Measurements from ENCODE around the gene IL17RE. TPM values are rescaled to one million over a fixed set of nuclear protein-coding genes. Genes with fewer than 3 reads are reported as not detected.

Gene IL17RE
- total RNA-seq, 1 experiment from 2014 or later: not detected

Other genes with a start within 250 kb of the IL17RE start
- gene CPNE9, start 199.0 kb upstream of the IL17RE start, total RNA-seq (2014; rRNA removed; shearing (Covaris generic); ENCODE audit: low replicate concordance): not detected in 2 replicates
- 5.6 and 6.5 TPM in 2 replicates for gene BRPF1, start 171.1 kb upstream of the IL17RE start, total RNA-seq (2014; rRNA removed; shearing (Covaris generic); ENCODE audit: low replicate concordance)
- 21.7 and 29.7 TPM in 2 replicates for gene OGG1, start 152.9 kb upstream of the IL17RE start, total RNA-seq (2014; rRNA removed; shearing (Covaris generic); ENCODE audit: low replicate concordance)
- gene CAMK1, start 132.9 kb upstream of the IL17RE start, total RNA-seq (2014; rRNA removed; shearing (Covaris generic); ENCODE audit: low replicate concordance): 33.6 and 43.0 TPM in 2 replicates
- gene TADA3, start 110.4 kb upstream of the IL17RE start, total RNA-seq (2014; rRNA removed; shearing (Covaris generic); ENCODE audit: low replicate concordance): 86.1 and 95.9 TPM in 2 replicates
- gene ARPC4, start 109.8 kb upstream of the IL17RE start, total RNA-seq (2014; rRNA removed; shearing (Covaris generic); ENCODE audit: low replicate concordance): 197 and 238 TPM in 2 replicates
- gene TTLL3, start 92.6 kb upstream of the IL17RE start, total RNA-seq (2014; rRNA removed; shearing (Covaris generic); ENCODE audit: low replicate concordance): 1.4 and 6.6 TPM in 2 replicates
- 22.3 and 43.5 TPM in 2 replicates for gene RPUSD3, start 58.8 kb upstream of the IL17RE start, total RNA-seq (2014; rRNA removed; shearing (Covaris generic); ENCODE audit: low replicate concordance)
- gene CIDEC, start 22.6 kb upstream of the IL17RE start, total RNA-seq (2014; rRNA removed; shearing (Covaris generic); ENCODE audit: low replicate concordance): not detected in 2 replicates
- gene JAGN1, start 12.2 kb upstream of the IL17RE start, total RNA-seq (2014; rRNA removed; shearing (Covaris generic); ENCODE audit: low replicate concordance): 19.7 and 36.5 TPM in 2 replicates
- 24.5 and 51.8 TPM in 2 replicates for gene IL17RC, start 14.2 kb downstream of the IL17RE start, total RNA-seq (2014; rRNA removed; shearing (Covaris generic); ENCODE audit: low replicate concordance)
- 12.7 and 22.6 TPM in 2 replicates for gene CRELD1, start 31.0 kb downstream of the IL17RE start, total RNA-seq (2014; rRNA removed; shearing (Covaris generic); ENCODE audit: low replicate concordance)
- gene PRRT3, start 49.6 kb downstream of the IL17RE start, total RNA-seq (2014; rRNA removed; shearing (Covaris generic); ENCODE audit: low replicate concordance): 0.20 and 1.2 TPM in 2 replicates
- 44.0 and 48.3 TPM in 2 replicates for gene EMC3, start 84.0 kb downstream of the IL17RE start, total RNA-seq (2014; rRNA removed; shearing (Covaris generic); ENCODE audit: low replicate concordance)
- 13.6 and 30.9 TPM in 2 replicates for gene FANCD2, start 123.6 kb downstream of the IL17RE start, total RNA-seq (2014; rRNA removed; shearing (Covaris generic); ENCODE audit: low replicate concordance)
- gene FANCD2OS, start 205.4 kb downstream of the IL17RE start, total RNA-seq (2014; rRNA removed; shearing (Covaris generic); ENCODE audit: low replicate concordance): not detected in 2 replicates
- gene BRK1, start 212.8 kb downstream of the IL17RE start, total RNA-seq (2014; rRNA removed; shearing (Covaris generic); ENCODE audit: low replicate concordance): 63.0 and 87.1 TPM in 2 replicates
- 19.3 and 27.7 TPM in 2 replicates for gene VHL, start 238.9 kb downstream of the IL17RE start, total RNA-seq (2014; rRNA removed; shearing (Covaris generic); ENCODE audit: low replicate concordance)

Measured in Caki2 (cell line).